Activated effector memory CD4-positive, alpha-beta T cell treated with Interleukin-2 at 50 U/mL for 16 hours (primary cell): ENCODE measurements around the gene LRRC1.
"Not testable (repeated sequence)": the region's sequence is repeated elsewhere in the genome, so short reads cannot be mapped to it uniquely, and the experiment has no call there.

Source experiments
- DNase-seq: peaks from one replicate; pipeline ENCODE4 v3.0.0-alpha.2; 2020

Gene LRRC1

GRCh38 chr6:53793318-53794136 lies 1.3 kb upstream of the LRRC1 start:
- DNase-seq = no peak

GRCh38 chr6:53794137-53794719 lies 577 bp upstream of the LRRC1 start:
- DNase-seq = peak; percentile 53

- no peak for DNase-seq
Observed at GRCh38 chr6:53795340-53795701, 516 bp downstream of the LRRC1 start.

GRCh38 chr6:53795702-53796450 lies 1.1 kb downstream of the LRRC1 start:
- DNase-seq = no peak

GRCh38 chr6:53796451-53796780 lies 1.6 kb downstream of the LRRC1 start:
- no peak for DNase-seq

DNA sequence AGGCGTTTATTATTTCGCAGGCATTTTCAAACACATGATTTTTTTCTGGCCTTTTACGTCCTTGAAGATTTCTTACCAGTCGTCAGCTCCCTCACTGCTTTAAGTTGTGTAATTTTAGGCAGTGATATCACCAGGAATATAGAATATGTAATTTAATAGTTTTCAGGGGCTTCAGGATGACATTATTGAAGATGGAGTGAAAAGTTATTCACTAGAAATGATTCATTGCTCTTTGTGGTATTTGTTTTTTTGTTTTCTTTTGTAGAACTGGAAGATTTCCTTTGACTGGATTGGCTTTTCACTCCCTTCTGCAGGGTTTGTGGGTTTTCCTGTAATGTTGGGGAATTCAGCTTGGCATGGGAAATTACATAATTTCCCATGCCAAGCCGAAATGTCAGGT lies 2.0 kb downstream of the LRRC1 start:
- DNase-seq = no peak

GRCh38 chr6:53797304-53797703 lies 2.5 kb downstream of the LRRC1 start:
- DNase-seq = no peak

GRCh38 chr6:53799340-53799739 lies 4.5 kb downstream of the LRRC1 start:
- no peak for DNase-seq

GRCh38 chr6:53801022-53801421 lies 6.2 kb downstream of the LRRC1 start:
- no peak for DNase-seq

- no peak for DNase-seq
Observed at GRCh38 chr6:53802582-53802981, 7.8 kb downstream of the LRRC1 start.

GRCh38 chr6:53803081-53803860 lies 8.5 kb downstream of the LRRC1 start:
- no peak for DNase-seq

DNA sequence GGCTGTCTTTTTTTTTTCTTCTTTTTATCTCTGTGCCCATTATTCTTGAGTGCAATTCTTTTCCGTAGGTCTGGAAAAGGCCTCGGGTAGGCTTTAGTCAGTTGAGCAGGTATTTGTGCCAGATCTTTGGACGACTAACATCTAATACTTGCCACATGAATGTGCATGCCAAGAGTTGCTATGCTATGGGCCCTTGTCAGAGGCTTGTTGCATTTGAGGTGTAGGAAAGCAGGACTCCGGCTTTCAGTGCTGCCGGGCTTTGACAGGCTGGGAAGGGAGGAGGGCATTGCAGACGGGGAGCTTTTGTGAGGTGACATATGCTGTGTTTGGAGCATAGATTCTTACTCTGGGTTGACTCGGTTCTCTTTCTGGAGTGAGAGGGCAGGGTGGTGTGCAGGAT lies 10.2 kb downstream of the LRRC1 start:
- DNase-seq = no peak

GRCh38 chr6:53805725-53806124 lies 10.9 kb downstream of the LRRC1 start:
- no peak for DNase-seq

- DNase-seq = not testable (repeated sequence)
Observed at GRCh38 chr6:53807606-53808005, 12.8 kb downstream of the LRRC1 start.

DNA sequence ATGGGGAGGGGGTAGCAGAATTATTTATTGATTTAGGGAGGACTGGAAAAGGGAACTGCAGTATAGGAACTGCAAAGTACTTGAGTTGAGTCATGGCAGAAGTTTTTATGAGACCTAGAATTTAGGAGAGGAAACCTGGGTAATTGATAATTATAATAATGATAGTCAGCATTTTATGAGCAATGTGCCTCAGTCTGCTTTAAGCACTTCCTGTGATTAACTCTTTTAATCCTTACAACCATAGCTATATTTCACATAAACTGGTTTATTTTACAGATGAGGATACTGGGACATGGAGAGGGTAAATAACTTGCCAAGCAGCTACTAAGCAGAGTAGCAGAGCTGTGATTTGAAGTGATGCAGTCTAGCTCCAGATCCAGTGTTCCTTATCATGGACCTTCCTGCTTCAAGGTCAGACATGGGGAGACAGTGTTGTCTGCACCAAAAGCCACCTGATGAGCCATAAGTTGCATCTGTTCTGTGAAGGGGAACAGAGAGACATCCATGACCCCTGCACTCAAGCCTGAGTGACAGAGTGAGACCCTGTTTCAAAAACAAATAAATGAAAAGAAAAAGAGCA lies 13.6 kb downstream of the LRRC1 start:
- no peak for DNase-seq

DNA sequence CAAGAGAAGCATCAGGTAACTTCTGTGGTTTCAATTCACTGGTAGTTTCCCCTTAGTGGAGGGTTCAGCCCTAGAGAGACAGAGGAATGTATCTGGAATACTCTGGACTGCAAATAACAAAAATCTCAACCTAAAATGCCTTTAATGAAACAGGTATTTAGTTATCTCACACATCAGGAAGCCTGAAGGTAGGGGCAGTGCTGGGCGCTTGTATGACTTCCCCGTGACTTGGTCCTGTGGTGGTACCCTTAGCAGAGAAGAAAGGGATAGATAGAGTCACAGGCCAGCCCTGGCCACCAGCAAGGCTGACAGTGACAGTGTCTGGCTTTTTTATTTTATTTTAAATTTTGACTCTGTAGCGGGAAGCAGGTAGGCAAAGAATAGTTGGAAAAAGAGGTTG lies 14.9 kb downstream of the LRRC1 start:
- DNase-seq = no peak

DNA sequence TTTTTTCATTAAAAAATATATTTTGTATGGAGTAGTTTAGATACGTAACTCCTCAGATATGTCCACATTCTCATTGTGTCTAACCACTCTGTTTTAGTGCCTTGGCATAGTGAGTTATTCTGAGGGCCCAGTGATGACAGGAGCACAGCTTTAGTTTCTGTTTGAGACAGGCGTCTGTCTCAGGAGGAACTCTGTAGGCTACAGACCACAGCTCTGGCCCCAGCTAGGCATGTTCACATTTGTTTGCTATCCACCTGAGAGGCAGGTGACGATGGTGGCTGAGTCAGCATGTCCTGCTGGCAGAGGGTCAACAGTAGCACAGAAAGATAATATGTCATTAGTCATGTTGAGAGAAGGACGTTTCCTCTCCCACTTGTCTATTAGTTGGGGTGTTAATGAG lies 16.3 kb downstream of the LRRC1 start:
- no peak for DNase-seq

GRCh38 chr6:53811746-53812145 lies 16.9 kb downstream of the LRRC1 start:
- DNase-seq = no peak

DNA sequence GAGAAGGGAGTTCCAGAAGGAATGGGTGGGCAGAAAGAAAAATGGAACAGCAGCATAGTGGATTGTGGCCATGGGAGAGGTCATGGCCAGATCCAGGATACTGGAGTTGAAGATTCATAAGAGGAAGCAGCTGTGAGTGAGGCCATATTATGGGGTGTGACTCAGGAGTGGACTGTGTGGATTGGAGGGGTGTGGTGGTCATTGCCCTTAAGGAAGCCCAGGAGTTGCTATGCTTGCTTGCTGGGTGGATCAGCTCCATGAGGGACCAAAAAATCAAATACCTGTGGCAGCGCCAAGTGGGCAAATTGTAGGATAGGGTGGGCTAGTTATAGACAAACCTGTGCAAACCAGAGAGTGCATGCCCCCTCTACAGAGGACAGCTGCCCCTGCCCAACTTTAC lies 18.3 kb downstream of the LRRC1 start:
- DNase-seq = no peak

- DNase-seq = no peak
Observed at GRCh38 chr6:53813801-53814200, 19.0 kb downstream of the LRRC1 start.

DNA sequence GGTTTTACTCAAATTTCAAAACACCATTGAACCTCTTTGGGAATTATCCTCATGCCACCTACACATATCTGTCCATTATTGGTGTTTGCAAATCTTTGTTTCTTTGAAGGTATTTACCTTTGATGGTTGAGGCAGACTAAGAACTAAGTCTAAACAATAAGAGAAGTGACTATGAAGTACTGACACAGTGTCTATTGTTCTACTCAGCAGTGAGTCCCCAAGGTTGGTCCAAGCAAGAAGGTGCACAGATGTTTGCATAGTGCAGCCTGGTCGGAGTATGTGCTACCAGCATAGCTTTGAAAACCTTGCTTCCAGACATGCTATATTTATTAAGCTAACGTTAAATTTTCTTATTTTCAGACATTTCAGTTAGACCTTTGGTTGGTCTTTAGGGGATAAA lies 19.5 kb downstream of the LRRC1 start:
- DNase-seq = no peak

- no peak for DNase-seq
Observed at GRCh38 chr6:53815381-53816119, 20.7 kb downstream of the LRRC1 start.
